ENCODE data around the gene PRDM16.

DNA sequence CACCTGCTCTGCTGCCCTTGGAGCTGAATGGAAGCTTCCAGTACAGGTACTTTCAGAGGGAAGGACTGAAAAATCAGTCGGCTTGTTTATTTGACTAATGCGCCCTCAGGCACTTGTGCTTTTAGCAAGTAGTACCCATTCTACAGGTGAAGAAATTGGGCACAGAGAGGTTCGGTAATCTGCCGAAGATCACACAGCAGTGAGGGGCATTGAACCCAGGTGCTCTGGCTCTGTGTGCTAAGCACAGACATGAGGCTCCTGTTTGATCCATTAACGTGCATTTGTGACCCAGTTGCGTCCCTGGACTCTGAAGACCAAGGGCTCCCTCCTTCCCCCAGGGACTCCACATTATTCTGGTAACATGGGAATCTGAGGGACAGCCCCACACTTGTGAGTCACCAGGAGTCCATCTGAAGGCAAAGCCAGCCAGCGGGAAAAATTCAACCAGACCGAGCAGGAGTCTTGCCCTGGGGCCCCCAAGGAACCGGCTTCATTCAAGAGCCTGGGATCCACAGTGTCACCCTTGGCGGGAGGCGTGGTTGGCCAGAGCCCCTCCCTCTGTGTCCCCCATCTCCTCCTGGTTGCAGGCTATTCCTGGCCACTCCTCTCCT lies 193.1 kb downstream of the PRDM16 start:
- no peak for TF ChIP-seq POLR2A (IDR thresholded peaks at IDR 0.05; ENCODE audit: low read length)
- TF ChIP-seq GATA1 (IDR thresholded peaks at IDR 0.05; ENCODE audit: low read depth, low read length): no peak

All from erythroblast (primary cell).